ENCODE data around the gene PRR30.

PRR30 gene

GRCh38 chr2:27097341-27097740 lies 41.9 kb downstream of the PRR30 start:
- DNase-seq (ENCODE audit: low read depth) = no peak

- no peak for DNase-seq (ENCODE audit: low read depth)
Measured at GRCh38 chr2:27096748-27097297, 42.4 kb downstream of the PRR30 start.

GRCh38 chr2:27095745-27096651 lies 43.2 kb downstream of the PRR30 start:
- peak; percentile 67 for DNase-seq (ENCODE audit: low read depth)

GRCh38 chr2:27095427-27095744 lies 43.8 kb downstream of the PRR30 start:
- DNase-seq (ENCODE audit: low read depth) = no peak

GRCh38 chr2:27094353-27094984 lies 44.7 kb downstream of the PRR30 start:
- no peak for DNase-seq (ENCODE audit: low read depth)

GRCh38 chr2:27093430-27094352 lies 45.5 kb downstream of the PRR30 start:
- DNase-seq (ENCODE audit: low read depth) = no peak

GRCh38 chr2:27092696-27093429 lies 46.3 kb downstream of the PRR30 start:
- DNase-seq (ENCODE audit: low read depth) = no peak

- DNase-seq (ENCODE audit: low read depth) = no peak
Measured at GRCh38 chr2:27091746-27092695, 47.2 kb downstream of the PRR30 start.

GRCh38 chr2:27089111-27089954 lies 49.9 kb downstream of the PRR30 start:
- DNase-seq (ENCODE audit: low read depth) = no peak

GRCh38 chr2:27088634-27089033 lies 50.6 kb downstream of the PRR30 start:
- DNase-seq (ENCODE audit: low read depth) = no peak

- DNase-seq (ENCODE audit: low read depth) = no peak
Measured at GRCh38 chr2:27087823-27088410, 51.3 kb downstream of the PRR30 start.
